ENCODE data around the gene SIVA1. TPM values are rescaled to one million over a fixed set of nuclear protein-coding genes. Genes with fewer than 3 reads are reported as not detected.

SIVA1 gene
- total RNA-seq, 4 donors from 2014 or later, result 228 to 357 (median 264) TPM

GRCh38 chr14:104776961-104777807 lies 24.2 kb downstream of the SIVA1 start:
- ATAC-seq (no peak), DNase-seq (no peak)
- Histone ChIP-seq H3K27me3 (no peaks in the 10 kb centered on the region), H3K36me3 (peaks cover 0 to 25% of the 10 kb centered on the region in 2 donors), H3K4me3 (no peak overlapping the region), H3K27ac (no peak overlapping the region), H3K9me3 (no peaks in the 10 kb centered on the region), H3K4me1 (no peaks in the 10 kb centered on the region)
- intact Hi-C loops (cut with DNase I; ENCODE audit: low total_unique reads), result no loop called here
- TF ChIP-seq POLR2A (IDR thresholded peaks at IDR 0.05), result no peak
- no peak for TF ChIP-seq CTCF (IDR thresholded peaks at IDR 0.05 in 4 of 5, conservative IDR thresholded peaks at IDR 0.05 in 1 of 5)
- in situ Hi-C loops (cut with MboI; ENCODE audit: low sequenced_read_pairs in 4 of 4), result no loop called here

- H3K9me3 ChIP-seq, result no peaks in the 10 kb centered on the region
- in situ Hi-C loops (cut with MboI; ENCODE audit: low sequenced_read_pairs in 4 of 4), result no loop called here
- H3K36me3 ChIP-seq, result peaks cover 0 to 19% of the 10 kb centered on the region in 2 donors
- no peaks in the 10 kb centered on the region for H3K27me3 ChIP-seq
- no peak overlapping the region for H3K27ac ChIP-seq
- H3K4me1 ChIP-seq, result no peaks in the 10 kb centered on the region
- intact Hi-C loops (cut with DNase I; ENCODE audit: low total_unique reads), result no loop called here
- TF ChIP-seq CTCF (IDR thresholded peaks at IDR 0.05 in 4 of 5, conservative IDR thresholded peaks at IDR 0.05 in 1 of 5) (no peak), POLR2A (IDR thresholded peaks at IDR 0.05) (no peak)
- H3K4me3 ChIP-seq, result no peak overlapping the region
- ATAC-seq (no peak), DNase-seq (no peak)
Observed at GRCh38 chr14:104777808-104778249, 24.9 kb downstream of the SIVA1 start.

- H3K27me3 ChIP-seq, result no peaks in the 10 kb centered on the region
- intact Hi-C loops (cut with DNase I; ENCODE audit: low total_unique reads), result no loop called here
- H3K27ac ChIP-seq, result no peak overlapping the region
- no peaks in the 10 kb centered on the region for H3K9me3 ChIP-seq
- H3K4me1 ChIP-seq, result no peaks in the 10 kb centered on the region
- in situ Hi-C loops (cut with MboI; ENCODE audit: low sequenced_read_pairs in 4 of 4), result no loop called here
- no peak for DNase-seq
- H3K36me3 ChIP-seq, result peaks cover 0 to 9% of the 10 kb centered on the region in 2 donors
- no peak for ATAC-seq
- TF ChIP-seq CTCF (IDR thresholded peaks at IDR 0.05 in 4 of 5, conservative IDR thresholded peaks at IDR 0.05 in 1 of 5), result no peak
- TF ChIP-seq POLR2A (IDR thresholded peaks at IDR 0.05), result no peak
- H3K4me3 ChIP-seq, result no peak overlapping the region
Observed at GRCh38 chr14:104778694-104779331, 25.9 kb downstream of the SIVA1 start.

GRCh38 chr14:104779776-104780512 lies 27.0 kb downstream of the SIVA1 start:
- no peaks in the 10 kb centered on the region for H3K9me3 ChIP-seq
- ATAC-seq (no peak), DNase-seq (no peak)
- in situ Hi-C loops (cut with MboI; ENCODE audit: low sequenced_read_pairs in 4 of 4) (no loop called here), intact Hi-C loops (cut with DNase I; ENCODE audit: low total_unique reads) (no loop called here)
- no peak overlapping the region for H3K27ac ChIP-seq
- peaks cover 0 to 7% of the 10 kb centered on the region in 2 donors for H3K36me3 ChIP-seq
- no peaks in the 10 kb centered on the region for H3K27me3 ChIP-seq
- TF ChIP-seq CTCF (IDR thresholded peaks at IDR 0.05 in 4 of 5, conservative IDR thresholded peaks at IDR 0.05 in 1 of 5) (no peak), POLR2A (IDR thresholded peaks at IDR 0.05) (no peak)
- H3K4me1 ChIP-seq, result no peaks in the 10 kb centered on the region
- no peak overlapping the region for H3K4me3 ChIP-seq
